Stimulated activated CD4-positive, alpha-beta T cell treated with anti-CD3 and anti-CD28 coated beads, Interleukin-4, amount 100 ng/mL, for 24 hours (primary cell): Measurements from ENCODE around the gene TNKS1BP1.
A peak's percentile ranks its signal among the peaks of the same experiment; 100 is the strongest.

Source experiments
- DNase-seq: peaks from one replicate; pipeline ENCODE4 v3.0.0-alpha.2; 2020

The TNKS1BP1 gene

DNA sequence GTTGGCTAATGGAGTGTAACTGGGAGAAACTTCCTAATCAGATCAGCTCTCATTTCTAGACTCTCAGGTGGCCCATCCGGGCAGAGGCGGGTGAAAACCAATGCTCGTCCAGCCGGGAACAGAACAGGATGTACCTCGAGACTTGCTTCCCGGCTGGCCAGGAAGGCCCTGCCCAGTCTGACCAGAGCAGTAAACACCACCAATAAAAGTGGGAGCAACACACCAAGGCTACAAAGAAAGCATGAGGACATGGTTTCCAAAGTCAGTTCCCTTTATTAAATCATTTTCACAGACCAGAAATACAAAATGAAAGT, 940 bp upstream of the TNKS1BP1 start:
- no peak for DNase-seq

DNA sequence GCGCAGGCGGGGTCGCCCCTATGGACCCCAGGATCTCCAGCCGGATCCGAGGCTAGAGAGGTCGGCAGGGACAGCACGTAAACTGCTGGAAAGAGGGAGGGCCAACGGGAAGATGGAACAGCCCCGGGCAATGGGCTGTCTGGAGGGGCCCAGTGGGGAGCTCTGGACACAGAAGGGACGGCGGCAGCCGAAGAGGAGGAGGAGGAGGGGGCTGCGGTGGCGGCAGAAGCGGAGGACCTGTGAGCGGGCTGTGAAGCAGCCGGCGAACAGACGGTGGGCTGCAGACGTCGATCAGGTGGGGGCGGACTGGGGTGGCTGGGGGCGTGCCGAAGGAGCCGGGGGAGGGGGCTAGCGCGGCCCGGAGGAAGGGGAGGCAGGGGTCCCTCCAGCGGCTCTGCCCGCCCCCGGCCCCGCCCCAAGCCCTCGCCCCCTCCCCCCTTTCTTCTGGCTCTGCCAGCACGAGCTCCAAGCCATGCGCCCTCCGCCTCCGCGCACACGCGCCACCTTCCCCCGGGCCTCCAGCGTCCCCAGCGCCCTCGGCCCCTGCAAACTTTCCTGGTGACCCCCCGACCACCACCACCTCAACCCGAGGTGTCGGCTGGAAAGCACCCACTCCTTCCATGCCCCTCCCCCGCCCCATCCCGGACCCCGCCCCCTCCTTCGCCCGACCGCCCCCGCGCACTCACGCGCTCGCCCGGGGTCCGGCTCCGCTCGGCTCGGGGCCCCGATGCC, 432 bp downstream of the TNKS1BP1 start:
- no peak for DNase-seq

DNA sequence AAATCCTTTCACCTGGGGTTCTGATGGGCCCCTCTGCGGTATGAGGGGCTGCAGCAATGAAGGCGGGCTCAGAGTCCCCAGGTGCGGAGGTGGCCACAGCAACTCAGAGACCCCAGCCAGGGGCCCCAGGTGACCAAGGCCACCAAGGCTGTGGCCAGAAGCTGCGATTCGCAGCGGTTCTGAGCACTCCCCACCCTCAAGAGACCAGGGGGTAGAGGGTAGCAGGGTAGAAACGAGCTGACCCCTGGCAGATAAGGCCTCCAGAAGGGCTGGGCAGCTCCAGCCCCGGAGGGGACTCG, 948 bp downstream of the TNKS1BP1 start:
- DNase-seq: no peak

DNA sequence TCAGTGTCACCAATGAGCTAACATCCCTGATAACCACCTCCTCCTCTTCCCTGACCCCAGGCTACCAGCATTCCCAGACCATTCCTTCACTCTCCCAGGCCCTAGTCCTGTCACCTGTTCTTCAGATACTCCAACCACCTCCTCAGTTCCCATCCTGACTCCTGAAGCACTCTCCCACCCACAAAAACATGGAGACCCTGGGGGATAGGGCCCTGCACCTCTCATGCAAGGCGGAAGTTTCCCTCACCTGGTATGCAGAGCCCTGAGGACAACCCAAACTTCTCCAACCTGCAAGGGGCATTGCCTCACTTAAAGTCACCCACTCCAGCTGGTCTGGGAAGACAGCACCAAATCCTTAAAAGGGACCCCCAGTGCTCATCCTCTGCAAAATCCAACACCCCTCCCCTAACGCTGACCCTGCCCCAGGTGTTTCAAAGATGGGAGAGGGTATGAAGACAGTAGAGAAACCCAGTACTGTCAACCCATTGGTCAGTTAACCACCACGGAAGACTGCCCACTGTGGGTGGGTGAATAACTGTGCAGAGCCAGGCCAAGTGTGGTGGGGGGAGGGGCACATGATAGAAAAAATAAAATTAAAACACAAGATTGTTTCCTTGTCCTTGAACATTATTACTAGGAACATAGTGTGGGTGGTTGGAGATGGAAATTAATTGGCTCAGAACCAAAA, 1.4 kb downstream of the TNKS1BP1 start:
- no peak for DNase-seq

DNA sequence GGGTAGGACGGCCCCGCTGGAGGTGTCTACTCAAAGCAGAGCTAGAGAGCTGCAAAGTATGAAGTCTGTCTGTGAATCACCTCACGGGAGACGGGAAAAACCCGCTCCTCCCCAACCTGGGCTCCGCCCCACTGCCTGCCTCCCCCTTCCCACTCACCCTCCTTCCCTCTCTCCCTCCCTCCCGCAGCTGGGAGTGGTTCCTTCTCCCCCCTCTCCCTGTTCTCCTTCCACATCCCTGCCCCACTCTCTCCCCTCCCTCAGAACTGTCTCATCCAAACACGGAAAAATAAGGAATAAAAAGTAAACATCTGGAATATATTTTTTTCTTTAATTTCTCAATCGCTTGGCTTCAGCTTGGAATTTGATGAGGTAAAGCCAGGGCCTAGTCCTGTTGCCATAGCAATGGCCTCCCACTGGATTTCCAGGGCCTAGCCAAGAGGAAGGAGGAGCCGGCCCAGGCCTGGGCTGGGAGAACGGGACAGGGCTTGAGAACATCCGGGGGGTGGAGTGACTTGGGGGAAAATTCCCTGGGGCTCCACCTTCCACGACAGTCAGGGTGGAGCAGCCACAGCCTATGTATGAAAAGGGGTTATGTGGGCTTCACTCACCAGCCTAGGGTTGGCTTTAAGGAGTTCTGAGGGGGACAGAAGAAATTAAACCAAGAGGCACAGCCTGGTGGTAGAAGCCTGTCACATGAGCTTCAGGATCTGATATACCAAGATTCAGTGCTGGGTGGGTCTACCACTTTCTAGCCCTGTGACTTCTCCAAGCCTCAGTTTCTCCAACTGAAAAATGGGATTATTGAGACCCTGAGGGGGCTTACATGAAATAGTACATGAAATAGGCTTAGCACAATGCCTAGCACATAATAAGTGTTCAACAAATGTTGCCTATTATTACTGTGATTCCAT, 2.2 kb downstream of the TNKS1BP1 start:
- DNase-seq: peak; percentile 16

DNA sequence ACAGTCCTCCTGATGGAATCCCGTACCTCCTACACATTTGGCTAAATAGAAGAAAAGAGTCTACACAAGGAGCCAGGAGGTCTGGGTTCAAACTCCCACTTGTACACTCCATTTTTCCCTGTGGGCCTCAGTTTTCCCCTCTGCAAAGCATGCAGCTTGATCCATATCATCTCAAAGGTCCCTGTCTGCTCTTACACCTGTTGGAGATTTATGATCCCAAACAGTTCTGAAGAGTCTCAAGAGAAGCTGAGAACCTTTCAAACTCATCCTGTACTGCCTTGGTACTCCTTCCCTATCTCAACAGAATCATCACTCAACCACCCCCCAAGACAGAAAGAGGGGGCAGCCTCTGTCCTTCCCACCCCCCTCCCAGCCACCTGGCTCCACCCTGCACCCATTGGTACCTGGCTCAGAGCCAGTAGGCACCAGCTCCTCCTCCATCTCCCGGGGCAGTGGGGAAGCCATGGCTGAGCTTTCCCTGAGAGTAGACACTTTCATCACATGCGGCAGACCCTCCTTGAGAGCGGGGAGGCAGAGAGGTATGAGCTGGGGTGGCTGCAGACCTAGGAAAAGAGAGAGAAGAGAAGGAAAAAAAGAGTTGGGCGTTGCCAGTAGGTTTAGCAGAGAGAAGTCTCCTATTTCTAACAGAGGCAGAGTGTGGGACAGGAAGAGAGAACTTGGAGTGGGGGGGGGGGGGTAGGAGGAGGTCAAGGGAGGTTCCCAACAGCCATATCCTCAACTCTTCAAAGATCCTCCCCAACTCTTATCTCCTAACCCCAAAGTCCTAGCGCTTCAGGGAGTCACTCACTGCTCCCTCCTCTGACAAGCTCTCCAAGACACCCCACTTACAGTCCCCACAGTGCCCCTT, 3.1 kb downstream of the TNKS1BP1 start:
- no peak for DNase-seq

DNA sequence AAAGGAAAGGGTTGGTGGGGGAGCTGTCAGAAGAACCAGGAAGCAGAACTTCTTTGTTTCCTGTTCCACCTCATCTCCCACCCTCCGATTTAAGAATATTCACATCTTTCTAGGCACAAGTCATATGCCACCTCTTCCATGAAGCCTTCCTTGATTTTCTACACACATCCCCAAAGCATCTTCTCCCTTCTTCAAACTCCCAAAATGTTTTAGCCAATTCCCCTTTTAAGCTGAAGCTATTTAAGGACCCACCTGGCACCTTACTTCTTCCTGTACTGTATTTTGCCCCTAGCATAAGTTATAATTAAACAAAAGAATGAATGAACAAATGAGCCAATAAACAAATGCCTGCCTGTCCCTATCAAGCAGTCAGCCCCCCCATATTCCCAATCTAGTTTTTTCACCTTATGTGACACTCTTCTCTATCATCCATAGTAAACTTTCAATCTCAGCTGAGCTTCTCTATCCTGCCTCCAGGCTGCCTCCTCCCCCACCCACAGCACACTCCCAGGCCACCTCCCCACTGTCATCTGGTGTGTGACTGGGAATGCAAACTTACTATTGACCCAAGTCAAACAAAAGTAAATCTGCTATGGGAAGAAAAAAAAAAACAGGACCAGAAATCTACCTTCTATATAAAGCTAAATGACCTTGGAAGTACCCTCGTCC, 3.9 kb downstream of the TNKS1BP1 start:
- DNase-seq: no peak

DNA sequence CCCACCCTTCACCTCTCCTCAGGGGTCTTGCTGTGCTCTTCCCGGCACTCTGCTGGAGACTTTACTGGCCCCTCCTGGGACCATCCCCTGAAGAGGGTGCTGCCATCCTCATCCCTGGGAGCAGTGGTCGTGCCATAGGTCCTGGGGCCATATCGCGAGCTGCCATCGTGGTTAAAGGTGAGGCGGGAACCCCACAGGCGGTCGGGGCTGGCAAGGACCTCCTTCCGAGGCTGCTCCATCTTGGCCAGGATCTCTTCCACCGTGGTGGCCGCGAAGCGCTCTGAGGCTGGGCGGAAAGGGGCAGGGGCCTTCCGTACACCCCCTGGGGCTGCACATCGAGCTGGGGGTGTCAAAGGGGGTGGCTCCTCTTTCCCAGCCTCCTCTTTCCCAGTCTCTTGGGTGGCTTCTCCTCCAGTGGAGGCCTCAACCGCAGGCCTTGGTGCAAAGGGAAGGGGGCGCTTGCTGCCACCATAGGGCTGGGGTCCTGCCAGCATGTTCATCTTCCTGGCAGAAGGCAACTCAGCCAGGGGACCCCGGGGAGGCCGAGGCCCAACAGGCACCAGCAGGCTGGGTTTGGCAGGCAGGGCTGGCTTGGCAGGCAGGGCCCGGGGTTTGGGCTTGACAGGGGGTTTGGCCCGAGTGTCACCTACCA, 4.6 kb downstream of the TNKS1BP1 start:
- DNase-seq: no peak

DNA sequence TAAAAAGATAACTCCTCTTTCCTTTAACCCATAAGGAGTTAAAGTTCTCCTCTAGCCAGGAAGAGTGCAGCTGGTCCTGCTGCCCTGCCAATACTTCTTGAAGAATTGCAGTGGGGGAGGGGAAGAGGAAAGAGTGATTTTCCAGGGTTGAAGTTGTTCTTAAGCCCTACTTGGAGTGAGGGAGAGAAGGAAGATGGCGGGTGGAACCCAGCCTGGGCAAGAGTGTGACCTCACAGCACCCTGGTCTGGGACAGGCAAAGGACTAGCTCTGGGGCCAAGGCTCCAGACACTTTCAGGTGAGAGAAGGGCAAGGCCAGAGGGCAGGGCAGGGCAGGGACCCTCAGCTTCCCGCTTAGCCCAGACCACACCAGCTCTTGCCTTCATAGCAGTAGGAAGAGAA, 6.6 kb downstream of the TNKS1BP1 start:
- DNase-seq: no peak

DNA sequence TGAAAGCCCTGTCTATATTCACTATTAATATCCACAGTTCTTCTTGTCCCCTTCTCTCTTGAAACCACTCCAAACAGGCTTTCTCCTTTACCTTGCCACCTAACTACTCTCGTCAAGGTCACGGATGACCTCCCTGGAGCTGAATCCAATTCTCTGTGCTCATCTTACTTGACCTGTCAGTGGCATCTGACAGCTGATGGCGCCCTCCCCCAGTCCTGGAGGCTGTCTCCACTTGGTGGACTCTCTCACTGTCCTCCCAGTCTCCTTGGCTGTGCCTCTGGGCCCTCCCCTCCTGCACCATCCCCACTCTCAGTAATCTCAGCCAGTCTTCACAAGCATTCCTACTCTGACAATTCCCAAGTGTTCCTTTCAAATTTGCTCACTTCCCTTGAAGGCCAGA, 8.7 kb downstream of the TNKS1BP1 start:
- no peak for DNase-seq

DNA sequence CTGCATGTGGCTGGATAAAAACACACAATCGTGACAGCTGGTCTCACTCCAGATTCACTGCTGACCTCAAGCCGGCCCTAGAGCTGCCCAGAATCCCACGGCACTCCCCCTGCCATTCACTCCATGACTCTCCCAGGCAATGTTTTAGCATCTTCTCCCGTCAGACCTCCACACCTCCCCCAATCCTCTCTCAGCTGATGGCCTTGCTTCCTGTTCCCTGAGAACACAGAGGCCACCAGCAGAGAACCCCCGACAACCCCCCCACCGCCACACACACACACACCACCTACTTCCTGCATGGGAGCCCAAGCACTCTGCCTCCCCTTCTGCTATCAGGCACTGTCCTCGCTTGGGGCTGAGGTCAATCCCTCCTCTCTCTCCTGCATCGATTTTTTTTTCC, 9.3 kb downstream of the TNKS1BP1 start:
- no peak for DNase-seq

DNA sequence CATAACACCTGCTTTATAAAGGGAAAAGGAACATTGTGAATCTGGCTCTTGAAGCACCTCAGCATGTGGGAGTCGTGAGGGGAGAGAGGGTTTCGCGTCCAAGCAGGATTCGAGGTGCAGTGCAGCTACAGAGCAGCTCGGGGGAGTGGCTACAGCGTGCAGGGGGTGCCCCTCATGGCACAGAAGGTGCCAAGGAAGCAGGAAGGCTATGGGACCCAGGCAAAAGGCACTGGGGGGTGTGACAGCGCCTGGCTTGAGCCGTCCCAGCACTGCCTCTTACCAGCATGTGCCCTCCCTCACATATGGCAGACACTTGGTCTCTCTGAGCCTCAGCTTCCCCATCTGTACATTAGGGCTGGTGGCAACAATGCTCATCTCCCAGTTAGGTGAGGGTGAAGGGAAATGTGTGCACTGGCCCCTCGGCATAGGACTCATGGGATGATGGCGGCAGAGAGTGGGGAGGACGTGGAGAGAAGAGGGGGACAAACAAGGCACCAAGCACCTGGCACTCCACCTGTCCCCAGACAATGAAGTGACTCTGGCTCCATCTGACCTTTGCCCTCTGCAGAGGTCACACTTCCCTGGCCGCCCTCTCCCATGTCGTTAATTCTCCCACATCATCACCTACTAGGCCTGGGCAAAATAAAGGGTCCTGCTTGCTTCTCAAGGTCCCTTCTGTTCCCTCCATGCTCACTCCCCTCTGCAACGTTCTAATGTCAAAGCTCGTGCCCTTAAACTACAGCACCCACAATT, 10.4 kb downstream of the TNKS1BP1 start:
- DNase-seq: no peak

DNA sequence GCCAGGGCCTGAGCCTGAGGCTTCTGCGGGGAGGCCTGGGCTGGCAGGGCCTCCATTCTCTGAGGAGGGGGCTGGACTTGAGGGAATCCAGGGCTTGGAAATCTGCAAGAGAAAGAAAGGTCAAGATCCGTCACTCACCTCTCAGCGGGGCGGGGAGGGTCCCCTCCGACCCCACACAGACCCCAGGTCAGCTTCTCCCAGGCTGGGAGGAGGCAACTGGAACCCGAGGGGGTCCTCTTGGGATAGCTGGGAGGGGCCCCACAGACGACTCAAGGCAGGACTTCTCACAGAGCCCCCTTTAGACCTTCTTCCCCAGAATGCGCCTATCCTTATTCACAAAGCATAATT, 11.0 kb downstream of the TNKS1BP1 start:
- DNase-seq: no peak

DNA sequence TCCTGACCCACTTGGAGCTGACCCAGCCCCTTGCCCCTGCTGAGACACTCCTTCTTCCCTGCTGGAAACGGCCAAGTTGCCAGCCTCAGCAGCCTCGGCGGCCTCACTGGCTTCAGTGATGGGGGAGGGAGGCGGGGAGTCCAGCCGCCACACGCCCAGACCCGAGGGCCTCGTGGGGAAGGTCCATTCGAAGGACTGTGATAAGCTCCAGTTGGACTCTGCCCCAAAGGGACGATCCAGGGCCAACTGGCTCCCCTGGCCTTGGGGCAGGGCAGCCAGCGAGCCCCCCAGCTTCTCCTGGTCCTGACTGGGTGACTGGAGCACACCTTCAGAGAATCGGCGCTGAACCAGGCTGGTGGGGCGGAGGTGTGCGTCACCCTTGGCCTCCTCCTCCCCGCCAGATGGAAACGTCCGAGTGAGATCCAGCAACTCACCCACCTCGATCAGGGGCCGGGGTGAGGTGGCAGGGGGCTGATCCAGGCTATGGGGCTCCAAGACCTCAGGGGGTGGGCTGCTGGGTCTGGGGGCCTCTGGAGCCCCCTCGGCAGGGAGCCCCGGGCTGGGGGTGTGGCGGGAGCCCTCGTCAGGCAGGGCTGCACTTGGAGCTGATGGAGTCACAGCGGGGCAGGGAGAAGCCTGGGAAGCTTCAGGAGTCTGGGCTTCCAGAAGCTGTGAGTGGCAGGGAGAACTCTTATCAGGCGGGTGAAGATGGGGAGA, 11.5 kb downstream of the TNKS1BP1 start:
- DNase-seq: no peak

DNA sequence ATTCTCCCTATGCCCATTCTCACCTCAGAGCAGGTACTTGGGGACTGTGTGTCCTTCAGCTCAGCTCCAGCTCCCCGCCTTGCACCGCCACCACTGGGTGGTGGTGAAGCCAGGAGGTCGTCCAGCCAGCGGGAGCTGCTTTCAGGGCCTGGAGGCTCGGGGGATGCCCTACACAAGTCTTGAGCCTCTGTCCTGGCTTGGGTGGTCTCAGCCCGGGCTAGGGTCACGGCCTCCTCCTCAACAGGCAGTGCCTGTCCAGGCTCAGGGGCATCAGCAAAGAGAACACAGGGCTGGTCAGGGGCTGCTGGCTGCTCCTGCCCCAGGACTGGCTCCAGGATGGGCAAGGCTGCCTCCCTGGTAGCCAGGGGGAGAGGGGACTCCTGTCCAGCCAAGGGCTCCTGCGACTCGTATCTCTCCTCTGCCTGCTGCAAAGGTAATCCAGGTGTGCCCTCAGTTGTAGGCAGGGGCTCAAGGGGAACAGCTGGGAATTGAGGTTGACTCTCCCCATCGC, 12.2 kb downstream of the TNKS1BP1 start:
- DNase-seq: no peak

DNA sequence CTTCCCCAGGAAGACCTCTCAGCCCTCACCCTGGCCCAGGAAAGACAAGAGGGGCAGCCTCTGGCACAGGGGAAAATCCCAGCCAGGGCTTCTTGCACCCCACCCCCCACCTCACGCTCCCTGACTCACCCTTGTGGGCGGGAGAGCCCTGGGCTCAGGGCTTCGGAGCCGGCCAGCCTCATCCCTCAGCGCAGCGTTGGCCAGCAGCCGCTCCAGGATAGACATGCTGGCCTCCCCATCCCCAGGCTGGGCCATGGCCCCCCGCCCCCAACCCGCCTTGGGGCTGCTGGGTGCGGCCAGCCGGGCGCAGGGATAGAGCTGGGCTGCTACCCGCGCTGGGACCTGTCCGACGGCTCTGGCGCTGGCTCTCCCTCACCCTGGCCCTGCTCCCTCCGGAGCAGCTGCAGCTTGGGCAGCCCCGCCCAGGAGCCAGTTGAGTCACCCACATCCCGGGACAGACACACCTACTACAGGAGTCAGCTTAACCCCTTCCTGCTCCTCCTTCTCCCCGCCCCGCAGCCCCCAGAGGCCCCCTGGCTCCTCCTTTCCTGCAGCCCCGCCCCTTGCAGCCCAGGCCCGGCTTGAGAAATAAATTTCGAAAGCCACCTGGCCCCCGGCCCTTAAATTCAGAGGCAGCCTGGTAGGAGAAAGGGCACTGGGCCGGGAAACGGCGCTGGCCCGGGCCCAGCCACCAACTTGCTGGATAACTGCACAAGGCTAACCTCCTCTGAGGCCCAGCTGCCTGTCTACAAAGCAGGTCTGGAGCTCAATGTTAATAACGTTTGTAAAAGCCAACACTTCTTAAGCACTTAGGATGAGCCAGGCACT, 13.4 kb downstream of the TNKS1BP1 start:
- DNase-seq: peak; percentile 61

DNA sequence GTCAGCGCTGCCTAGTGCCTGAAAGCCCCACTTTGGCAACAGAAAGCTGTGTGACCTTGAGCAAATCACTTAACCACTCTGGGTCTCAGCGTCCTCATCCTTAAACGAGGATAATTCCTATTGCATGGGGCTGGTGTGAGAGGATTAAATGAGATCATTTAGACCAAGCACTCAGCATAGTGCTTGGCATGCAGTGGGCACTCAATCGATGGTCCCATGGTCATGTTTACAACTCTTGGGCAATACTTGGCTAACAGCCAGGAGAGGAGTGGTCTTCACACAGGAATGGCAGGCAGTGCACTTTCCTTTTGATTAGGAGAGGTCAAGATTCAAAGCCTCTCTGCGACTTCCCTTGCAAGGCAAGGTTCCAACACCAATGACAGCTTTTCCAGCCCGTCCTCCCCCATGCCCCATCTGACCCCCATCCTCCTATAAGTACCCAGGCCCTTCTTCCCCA, 14.1 kb downstream of the TNKS1BP1 start:
- DNase-seq: no peak

DNA sequence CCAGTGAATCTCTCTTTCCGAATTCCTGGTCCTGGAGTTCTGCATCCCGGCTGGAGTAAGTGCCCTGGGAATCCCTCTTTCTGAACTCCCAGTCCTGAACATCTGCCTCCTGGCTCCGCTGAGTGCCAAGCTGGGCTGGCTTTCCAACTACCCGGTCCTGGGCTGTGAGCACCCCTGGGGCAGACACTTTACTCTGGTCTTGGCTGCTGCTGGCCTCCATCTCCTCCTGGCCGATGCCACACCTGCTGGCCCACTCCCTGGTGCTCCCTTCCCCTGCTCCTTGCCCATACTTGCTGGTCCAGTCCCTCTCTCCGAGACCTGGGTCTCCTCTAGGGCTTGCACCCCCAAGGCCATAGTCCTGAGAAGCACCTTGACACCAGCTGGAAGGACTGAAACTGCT, 14.7 kb downstream of the TNKS1BP1 start:
- no peak for DNase-seq
